Sigmoid colon (tissue), 4 donors: ENCODE measurements around the gene MYCN.

Source experiments
- EP300 ChIP-seq, 4 donors: sonication (generic); formaldehyde crosslinking; IDR thresholded peaks; one replicate each; pipeline ENCODE4 v1.6.1; 2017; ENCODE audit warnings: antibody characterized with exemption in 4 of 4
- POLR2A ChIP-seq, 2 donors: fragments of 450-650 bp; IDR thresholded peaks; one replicate each; pipeline ENCODE4 v1.6.1; 2016; ENCODE audit warnings: antibody characterized with exemption in 2 of 2, mild to moderate bottlenecking in 2 of 2, moderate library complexity in 2 of 2
- POLR2AphosphoS5 ChIP-seq, 4 donors: sonication (generic); formaldehyde crosslinking; IDR thresholded peaks; one replicate each; pipeline ENCODE4 v1.6.1; 2017; ENCODE audit warnings: antibody characterized with exemption in 4 of 4
- TF ChIP-seq, protein P1 (sequence below), 4 experiments: fragments of 450-650 bp in 3 of 4; fragments of 200-600 bp in 1 of 4; IDR thresholded peaks; one replicate each; pipeline ENCODE4 v1.5.1; 2016 to 2019; ENCODE audit warnings: antibody characterized with exemption in 4 of 4, mild to moderate bottlenecking in 3 of 4, moderate library complexity in 2 of 4

DNA sequence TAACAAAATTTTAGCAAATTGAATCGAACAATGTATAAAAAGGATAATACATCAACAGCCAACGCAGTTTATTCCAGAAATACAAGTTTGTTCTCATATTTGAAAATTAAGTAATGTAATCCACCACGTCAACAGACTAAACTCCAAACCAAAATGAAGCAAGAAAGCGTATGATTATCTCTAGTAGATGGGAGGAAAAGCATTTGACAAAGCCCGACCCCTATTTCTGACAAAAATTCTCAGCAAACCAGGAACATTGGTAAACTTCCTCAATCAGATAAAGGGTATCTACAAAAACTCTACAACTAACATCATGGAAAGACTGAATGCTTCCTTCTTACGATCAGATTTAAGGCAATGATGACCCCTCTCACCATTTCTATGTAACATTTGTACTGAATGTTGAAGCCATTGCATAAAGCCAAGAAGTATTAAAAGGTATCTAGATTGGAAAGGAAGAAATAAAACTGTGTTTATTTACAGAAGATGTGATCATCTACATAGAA lies 34.3 kb upstream of the MYCN start:
- no peak for TF ChIP-seq POLR2AphosphoS5 (IDR thresholded peaks at IDR 0.05)
- no peak for TF ChIP-seq EP300 (IDR thresholded peaks at IDR 0.05)
- TF ChIP-seq, protein P1, sequence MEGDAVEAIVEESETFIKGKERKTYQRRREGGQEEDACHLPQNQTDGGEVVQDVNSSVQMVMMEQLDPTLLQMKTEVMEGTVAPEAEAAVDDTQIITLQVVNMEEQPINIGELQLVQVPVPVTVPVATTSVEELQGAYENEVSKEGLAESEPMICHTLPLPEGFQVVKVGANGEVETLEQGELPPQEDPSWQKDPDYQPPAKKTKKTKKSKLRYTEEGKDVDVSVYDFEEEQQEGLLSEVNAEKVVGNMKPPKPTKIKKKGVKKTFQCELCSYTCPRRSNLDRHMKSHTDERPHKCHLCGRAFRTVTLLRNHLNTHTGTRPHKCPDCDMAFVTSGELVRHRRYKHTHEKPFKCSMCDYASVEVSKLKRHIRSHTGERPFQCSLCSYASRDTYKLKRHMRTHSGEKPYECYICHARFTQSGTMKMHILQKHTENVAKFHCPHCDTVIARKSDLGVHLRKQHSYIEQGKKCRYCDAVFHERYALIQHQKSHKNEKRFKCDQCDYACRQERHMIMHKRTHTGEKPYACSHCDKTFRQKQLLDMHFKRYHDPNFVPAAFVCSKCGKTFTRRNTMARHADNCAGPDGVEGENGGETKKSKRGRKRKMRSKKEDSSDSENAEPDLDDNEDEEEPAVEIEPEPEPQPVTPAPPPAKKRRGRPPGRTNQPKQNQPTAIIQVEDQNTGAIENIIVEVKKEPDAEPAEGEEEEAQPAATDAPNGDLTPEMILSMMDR (IDR thresholded peaks at IDR 0.05) = no peak
- TF ChIP-seq POLR2A (IDR thresholded peaks at IDR 0.05) = no peak
